BE2C (cell line): ENCODE measurements around the gene SBF2.
"Not testable (repeated sequence)": the region's sequence is repeated elsewhere in the genome, so short reads cannot be mapped to it uniquely, and the experiment has no call there.

Source experiments
- DNase-seq: peaks from one replicate; pipeline ENCODE4 v3.0.0-alpha.2; 2020
- H3K27me3 ChIP-seq: fragments of 250-450 bp; sonication (Bioruptor Pico); 2 replicates; pipeline ENCODE4 v1.5.1; 2020; ENCODE audit warnings: mild to moderate bottlenecking
- H3K36me3 ChIP-seq: fragments of 250-450 bp; sonication (Bioruptor Pico); 2 replicates; pipeline ENCODE4 v1.5.1; 2020; ENCODE audit warnings: mild to moderate bottlenecking
- H3K4me1 ChIP-seq: fragments of 250-450 bp; sonication (Bioruptor Pico); 2 replicates; pipeline ENCODE4 v1.5.1; 2020
- H3K4me3 ChIP-seq: 2 replicates; pipeline ENCODE4 v1.5.1; 2011; ENCODE audit warnings: low read depth, low read length
- H3K9me3 ChIP-seq: fragments of 250-450 bp; sonication (Bioruptor Pico); 2 replicates; pipeline ENCODE4 v1.5.1; 2020
- TF ChIP-seq, protein P1 (sequence below): IDR thresholded peaks from 2 replicates; pipeline ENCODE4 v1.5.1; 2012; ENCODE audit warnings: mild to moderate bottlenecking, low read depth, low read length

The SBF2 gene

DNA sequence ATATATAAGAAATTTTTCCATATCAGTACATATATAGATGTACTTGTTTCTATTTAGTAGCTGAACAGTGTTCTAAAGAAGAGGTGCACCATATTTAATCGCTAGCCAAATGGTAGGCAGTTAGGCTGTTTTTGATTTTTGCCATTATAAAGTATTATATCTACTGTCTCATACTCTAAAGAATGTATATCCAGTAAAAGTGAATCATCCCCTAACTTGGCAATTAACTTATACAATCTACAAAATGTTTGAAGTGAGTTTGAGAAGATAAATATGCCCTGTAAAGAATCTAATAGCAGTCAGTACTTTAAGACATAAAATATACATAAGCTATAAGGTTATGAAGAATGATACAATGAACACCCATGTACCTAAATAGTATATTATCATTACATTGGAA is 338.6 kb downstream of the SBF2 start:
- no peak for DNase-seq
- H3K36me3 ChIP-seq: no peaks in the 10 kb centered on the region
- H3K4me1 ChIP-seq: no peaks in the 10 kb centered on the region
- TF ChIP-seq, protein P1, sequence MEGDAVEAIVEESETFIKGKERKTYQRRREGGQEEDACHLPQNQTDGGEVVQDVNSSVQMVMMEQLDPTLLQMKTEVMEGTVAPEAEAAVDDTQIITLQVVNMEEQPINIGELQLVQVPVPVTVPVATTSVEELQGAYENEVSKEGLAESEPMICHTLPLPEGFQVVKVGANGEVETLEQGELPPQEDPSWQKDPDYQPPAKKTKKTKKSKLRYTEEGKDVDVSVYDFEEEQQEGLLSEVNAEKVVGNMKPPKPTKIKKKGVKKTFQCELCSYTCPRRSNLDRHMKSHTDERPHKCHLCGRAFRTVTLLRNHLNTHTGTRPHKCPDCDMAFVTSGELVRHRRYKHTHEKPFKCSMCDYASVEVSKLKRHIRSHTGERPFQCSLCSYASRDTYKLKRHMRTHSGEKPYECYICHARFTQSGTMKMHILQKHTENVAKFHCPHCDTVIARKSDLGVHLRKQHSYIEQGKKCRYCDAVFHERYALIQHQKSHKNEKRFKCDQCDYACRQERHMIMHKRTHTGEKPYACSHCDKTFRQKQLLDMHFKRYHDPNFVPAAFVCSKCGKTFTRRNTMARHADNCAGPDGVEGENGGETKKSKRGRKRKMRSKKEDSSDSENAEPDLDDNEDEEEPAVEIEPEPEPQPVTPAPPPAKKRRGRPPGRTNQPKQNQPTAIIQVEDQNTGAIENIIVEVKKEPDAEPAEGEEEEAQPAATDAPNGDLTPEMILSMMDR: no peak
- no peaks in the 10 kb centered on the region for H3K9me3 ChIP-seq
- H3K4me3 ChIP-seq: no peak overlapping the region
- no peaks in the 10 kb centered on the region for H3K27me3 ChIP-seq

DNA sequence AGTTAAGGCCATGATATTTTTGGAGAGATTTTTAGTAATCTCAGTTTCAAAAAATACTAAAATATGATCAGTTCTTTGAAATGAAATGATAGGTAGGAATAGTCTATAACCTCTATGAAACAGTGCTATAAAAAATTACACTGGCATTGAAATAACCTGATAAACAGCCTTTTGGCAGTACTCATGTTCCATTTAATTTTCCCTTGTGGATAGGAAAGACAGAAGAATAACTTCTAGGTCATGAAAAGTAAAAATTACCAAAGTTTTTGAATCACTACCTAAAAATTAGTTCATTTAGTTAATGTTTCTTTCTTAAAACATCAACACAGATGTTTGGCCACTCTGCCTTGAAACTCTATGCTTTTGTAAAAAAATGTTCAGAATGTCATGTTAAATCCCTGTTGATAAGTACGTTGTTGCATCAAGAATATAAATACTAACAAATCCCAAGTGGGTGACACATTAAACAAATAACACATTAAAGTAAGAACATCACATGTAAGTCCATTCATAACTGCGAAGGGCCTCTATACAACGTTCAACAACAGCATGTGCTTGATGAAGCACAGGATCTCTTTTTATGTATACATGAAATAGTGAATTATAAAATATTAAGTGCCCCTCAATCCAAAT is 339.9 kb downstream of the SBF2 start:
- Histone ChIP-seq H3K4me1 (no peaks in the 10 kb centered on the region), H3K36me3 (no peaks in the 10 kb centered on the region), H3K4me3 (no peak overlapping the region), H3K27me3 (no peaks in the 10 kb centered on the region), H3K9me3 (no peaks in the 10 kb centered on the region)
- TF ChIP-seq, protein P1: no peak
- no peak for DNase-seq

DNA sequence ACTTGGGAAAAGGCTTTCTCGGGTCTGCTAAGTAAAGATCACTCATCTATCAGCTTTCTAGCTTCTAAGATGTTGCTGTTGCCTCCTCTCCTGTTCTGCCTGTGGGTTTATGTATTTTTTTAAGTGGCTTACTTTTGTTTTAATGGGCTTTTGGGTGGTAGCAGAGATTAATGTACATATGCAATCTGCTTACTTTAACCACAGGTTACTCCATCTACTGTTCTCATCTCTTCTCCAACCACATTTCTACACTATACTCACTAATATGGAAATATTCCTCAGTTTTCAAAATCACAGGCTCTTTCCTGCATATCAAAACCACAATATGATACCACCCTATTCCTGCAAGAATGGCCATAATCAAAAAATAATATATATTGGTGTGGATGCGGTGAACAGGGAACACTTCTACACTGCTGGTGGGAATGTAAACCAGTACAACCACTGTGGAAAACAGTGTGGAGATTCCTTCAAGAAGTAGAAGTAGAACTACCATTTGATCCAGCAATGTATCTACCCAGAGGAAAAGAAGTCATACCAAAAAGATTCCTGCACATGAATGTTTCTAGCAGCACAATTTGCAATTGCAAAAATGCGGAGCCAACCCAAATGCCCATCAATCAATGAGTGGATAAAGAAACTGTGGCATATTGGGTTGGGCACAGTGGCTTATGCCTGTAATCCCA is 341.4 kb downstream of the SBF2 start:
- TF ChIP-seq, protein P1: no peak
- Histone ChIP-seq H3K9me3 (no peaks in the 10 kb centered on the region), H3K4me1 (no peaks in the 10 kb centered on the region), H3K36me3 (no peaks in the 10 kb centered on the region), H3K4me3 (no peak overlapping the region), H3K27me3 (no peaks in the 10 kb centered on the region)
- no peak for DNase-seq

DNA sequence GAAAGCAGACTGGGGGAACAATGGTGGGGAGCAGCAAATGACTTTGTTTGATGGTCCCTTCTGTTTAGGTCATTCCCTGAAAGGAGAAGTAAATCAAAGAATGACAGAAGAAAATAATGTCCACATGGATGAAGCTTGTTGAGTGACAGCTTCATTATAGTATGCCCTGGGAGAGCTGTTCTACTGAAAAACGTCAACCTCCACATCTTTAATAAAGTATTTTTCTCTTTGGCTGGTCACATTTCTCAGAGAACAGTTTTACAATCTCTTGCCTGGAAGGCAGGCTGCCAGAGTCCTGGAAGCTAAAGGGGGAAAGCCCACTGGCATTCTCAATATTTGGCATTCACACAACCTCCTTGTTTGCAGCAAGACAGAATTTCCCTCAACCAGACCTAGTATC is 342.2 kb downstream of the SBF2 start:
- Histone ChIP-seq H3K9me3 (no peaks in the 10 kb centered on the region), H3K4me1 (no peaks in the 10 kb centered on the region), H3K27me3 (no peaks in the 10 kb centered on the region), H3K4me3 (no peak overlapping the region), H3K36me3 (no peaks in the 10 kb centered on the region)
- no peak for DNase-seq
- TF ChIP-seq, protein P1: no peak

DNA sequence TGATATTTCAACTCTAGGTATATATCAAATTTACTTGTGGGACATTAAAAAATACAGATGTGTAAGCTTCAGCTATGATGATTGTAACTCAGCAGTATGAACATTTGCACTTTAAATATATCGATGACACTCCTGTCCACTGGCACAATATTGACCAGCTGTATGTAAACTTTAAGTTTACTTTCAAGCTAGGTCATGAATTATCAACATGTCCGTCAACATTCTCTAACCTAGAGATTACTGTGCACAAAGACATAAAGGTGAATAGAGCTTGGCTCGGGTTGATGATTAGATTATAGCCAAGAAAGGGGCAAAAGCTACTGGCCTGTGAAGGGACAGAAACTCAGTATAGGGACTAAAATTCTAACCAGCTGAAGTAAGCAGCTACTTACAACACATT is 343.6 kb downstream of the SBF2 start:
- DNase-seq: no peak
- no peaks in the 10 kb centered on the region for H3K27me3 ChIP-seq
- H3K9me3 ChIP-seq: no peaks in the 10 kb centered on the region
- no peaks in the 10 kb centered on the region for H3K4me1 ChIP-seq
- H3K36me3 ChIP-seq: no peaks in the 10 kb centered on the region
- TF ChIP-seq, protein P1: no peak
- no peak overlapping the region for H3K4me3 ChIP-seq

DNA sequence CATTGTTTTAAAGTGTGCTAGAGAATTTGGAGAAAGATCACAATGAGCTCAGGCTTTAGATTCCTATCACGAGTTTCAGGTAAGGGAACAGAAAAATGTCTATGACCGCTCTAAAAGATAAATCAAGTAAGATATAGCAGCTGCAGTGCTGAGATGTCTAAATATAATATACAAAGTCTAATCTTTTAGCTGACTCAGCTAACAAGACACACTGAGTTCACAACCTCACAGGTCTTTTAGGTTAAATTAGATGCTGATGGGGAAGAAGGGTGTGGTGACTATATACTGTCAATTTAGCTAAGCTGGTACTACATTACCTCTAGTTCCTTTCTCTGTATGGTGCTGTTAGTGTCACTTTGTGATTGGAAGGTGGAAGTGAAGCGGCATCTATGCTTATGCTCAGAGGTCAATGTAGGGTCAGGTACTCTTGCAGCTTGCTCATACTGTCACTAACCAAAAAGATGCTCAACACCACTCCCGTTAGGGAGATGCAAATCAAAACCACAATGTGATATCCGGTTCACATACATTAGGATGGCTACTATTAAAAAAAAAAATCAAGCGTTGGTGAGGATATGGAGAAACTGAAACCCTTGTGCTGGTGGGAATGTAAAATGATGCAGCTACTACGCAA is 346.7 kb downstream of the SBF2 start:
- TF ChIP-seq, protein P1: no peak
- DNase-seq: no peak
- no peaks in the 10 kb centered on the region for H3K27me3 ChIP-seq

DNA sequence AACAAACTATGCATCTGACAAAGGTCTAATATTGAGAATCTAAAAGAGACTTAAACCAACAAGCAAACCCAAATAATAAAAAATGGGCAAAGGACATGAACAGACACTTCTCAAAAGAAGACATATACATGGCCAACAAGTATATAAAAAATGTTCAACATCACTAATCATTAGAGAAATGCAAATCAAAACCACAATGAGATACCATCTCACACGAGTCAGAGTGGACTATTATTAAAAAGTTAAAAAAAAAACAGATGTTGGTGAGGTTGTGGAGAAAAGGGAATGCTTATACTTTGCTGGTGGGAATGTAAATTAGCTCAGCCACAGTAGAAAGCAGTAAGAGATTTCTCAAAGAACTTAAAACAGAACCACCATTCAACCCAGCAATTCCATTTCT is 348.3 kb downstream of the SBF2 start:
- H3K27me3 ChIP-seq, H3K4me1 ChIP-seq, H3K4me3 ChIP-seq, H3K9me3 ChIP-seq, H3K36me3 ChIP-seq, DNase-seq: not testable (repeated sequence)

More for the DNA sequence above, 346.7 kb downstream of the SBF2 start:
- Histone ChIP-seq H3K9me3 (no peaks in the 10 kb centered on the region), H3K36me3 (no peaks in the 10 kb centered on the region), H3K4me1 (no peaks in the 10 kb centered on the region), H3K4me3 (no peak overlapping the region)
